ENCODE results near the gene SPATA24. TPM values are rescaled to one million over a fixed set of nuclear protein-coding genes. Genes with fewer than 3 reads are reported as not detected.

Gene SPATA24
- polyA plus RNA-seq, 2 of the 4 experiments (the other 2 are of a cell fraction) = 5.7 to 6.9 TPM

- TF ChIP-seq, protein P1, sequence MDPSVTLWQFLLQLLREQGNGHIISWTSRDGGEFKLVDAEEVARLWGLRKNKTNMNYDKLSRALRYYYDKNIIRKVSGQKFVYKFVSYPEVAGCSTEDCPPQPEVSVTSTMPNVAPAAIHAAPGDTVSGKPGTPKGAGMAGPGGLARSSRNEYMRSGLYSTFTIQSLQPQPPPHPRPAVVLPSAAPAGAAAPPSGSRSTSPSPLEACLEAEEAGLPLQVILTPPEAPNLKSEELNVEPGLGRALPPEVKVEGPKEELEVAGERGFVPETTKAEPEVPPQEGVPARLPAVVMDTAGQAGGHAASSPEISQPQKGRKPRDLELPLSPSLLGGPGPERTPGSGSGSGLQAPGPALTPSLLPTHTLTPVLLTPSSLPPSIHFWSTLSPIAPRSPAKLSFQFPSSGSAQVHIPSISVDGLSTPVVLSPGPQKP (IDR thresholded peaks at IDR 0.05; ENCODE audit: low read depth, low read length) = no peak
- TF ChIP-seq RNF2 (IDR thresholded peaks at IDR 0.05; ENCODE audit: borderline replicate concordance, low read depth) (no peak), FOXS1 (CRISPR knock-in tag; IDR thresholded peaks at IDR 0.05) (no peak)
- WGBS (ENCODE audit: missing lambda C conversion rate) = 82% methylated on average over 6 of the region's 6 CpGs
- H3K27ac ChIP-seq = no peak overlapping the region
- FAIRE-seq (no peak), DNase-seq (ENCODE audit: low read depth in 1 of 2, low spot score in 1 of 2) (no peak), ATAC-seq (no peak)
- no peaks in the 10 kb centered on the region for H3K9me3 ChIP-seq
- no peak overlapping the region for H3K4me2 ChIP-seq
- no peak overlapping the region for H3K4me3 ChIP-seq
- ChIA-PET CTCF (interaction anchor here (0.6 to 13.8 kb wide), 4 partner anchors 9 to 588 kb away, joined by 3 to 392 read pairs (median 4); no protein-coding TSS in a partner anchor), POLR2A (no interaction called here)
- no peaks in the 10 kb centered on the region for H3K4me1 ChIP-seq
Observed at GRCh38 chr5:139413963-139414362, 10.1 kb upstream of the SPATA24 start.

GRCh38 chr5:139413153-139413552, 9.3 kb upstream of the SPATA24 start:
- no peak for ATAC-seq
- ChIA-PET CTCF (interaction anchor here (4.9 to 13.8 kb wide), 2 partner anchors 8 to 104 kb away, joined by 57 to 392 read pairs; no protein-coding TSS in a partner anchor), POLR2A (no interaction called here)

DNA sequence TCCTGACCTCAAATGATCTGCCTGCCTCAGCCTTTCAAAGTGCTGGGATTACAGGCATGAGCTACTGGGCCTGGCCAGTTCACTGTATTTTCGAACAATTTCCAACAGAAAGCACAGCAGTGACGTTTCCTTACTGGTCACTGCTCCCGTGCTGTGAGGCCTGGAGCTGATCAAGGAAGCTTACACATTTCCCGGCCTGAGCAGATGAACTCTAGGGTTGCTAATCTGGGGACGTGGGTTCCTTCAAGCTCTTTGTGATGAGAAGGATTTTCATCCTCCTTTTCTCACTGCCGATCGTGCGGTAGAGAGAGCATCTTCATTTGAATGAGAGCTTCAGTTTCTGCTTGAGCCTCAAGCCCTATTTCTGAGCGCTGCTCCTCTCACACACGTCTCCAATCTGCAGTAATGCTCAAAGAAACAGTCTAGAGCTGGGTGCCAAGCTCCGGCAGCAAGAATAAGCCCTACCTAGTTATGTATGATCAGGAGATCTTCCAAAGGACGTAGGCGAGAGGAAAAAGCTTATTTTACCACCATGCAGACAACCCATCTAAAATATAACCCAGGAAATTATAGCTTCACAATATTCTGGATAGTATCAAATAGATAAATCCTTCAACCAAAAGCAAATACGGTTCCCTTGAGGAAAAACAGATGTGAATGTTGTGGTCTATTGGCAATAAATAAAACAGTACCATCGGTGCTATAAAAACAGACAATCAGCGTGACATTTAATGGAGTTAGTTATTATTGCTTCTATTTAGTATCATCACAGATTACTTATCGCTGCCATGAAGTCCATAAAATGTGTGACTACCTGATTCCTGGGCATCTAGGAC, 7.3 kb upstream of the SPATA24 start:
- no peak overlapping the region for H3K4me2 ChIP-seq
- FAIRE-seq (no peak), DNase-seq (ENCODE audit: low read depth in 1 of 2, low spot score in 1 of 2) (no peak), ATAC-seq (no peak)
- CTCF ChIA-PET = interaction anchor here (1.0 to 4.9 kb wide), 5 partner anchors 10 to 141 kb away, joined by 3 to 57 read pairs (median 3); partner anchors contain the start of gene DNAJC18
- no peak overlapping the region for H3K4me3 ChIP-seq
- no peak overlapping the region for H3K27ac ChIP-seq
- POLR2A ChIA-PET = interaction anchor here (1.5 kb wide), 1 partner anchor 150 kb away, joined by 3 read pairs; the partner anchor contains the start of gene UBE2D2
- 73% methylated on average over 17 of the region's 17 CpGs for WGBS (ENCODE audit: missing lambda C conversion rate)
- TF ChIP-seq ESRRA (IDR thresholded peaks at IDR 0.05; ENCODE audit: borderline replicate concordance, low read length) = no peak
- no peak for TF ChIP-seq POLR2A (IDR thresholded peaks at IDR 0.05; ENCODE audit: low read length)
- TF ChIP-seq CBX2 (IDR thresholded peaks at IDR 0.05; ENCODE audit: borderline replicate concordance, low read depth) = no peak
- no peak for TF ChIP-seq CEBPB (IDR thresholded peaks at IDR 0.05)
- no peak for TF ChIP-seq CBX8 (IDR thresholded peaks at IDR 0.05)
- no peak for TF ChIP-seq GATA3 (IDR thresholded peaks at IDR 0.05; ENCODE audit: borderline replicate concordance)
- TF ChIP-seq EHF (CRISPR knock-in tag; IDR thresholded peaks at IDR 0.05) = no peak
- no peak for TF ChIP-seq FOSB (CRISPR knock-in tag; IDR thresholded peaks at IDR 0.05)
- no peak for TF ChIP-seq KDM1A (IDR thresholded peaks at IDR 0.05; ENCODE audit: low read depth)
- no peak for TF ChIP-seq MAX (IDR thresholded peaks at IDR 0.05)
- no peak for TF ChIP-seq JUNB (IDR thresholded peaks at IDR 0.05)
- no peak for TF ChIP-seq HEYL (CRISPR knock-in tag; IDR thresholded peaks at IDR 0.05)
- TF ChIP-seq, protein P1 (IDR thresholded peaks at IDR 0.05; ENCODE audit: low read depth, low read length) = no peak
- no peak for TF ChIP-seq TP53 (CRISPR knock-in tag; IDR thresholded peaks at IDR 0.05)
- TF ChIP-seq ZSCAN20 (CRISPR knock-in tag; IDR thresholded peaks at IDR 0.05) = no peak
- TF ChIP-seq MAFK (IDR thresholded peaks at IDR 0.05; ENCODE audit: partially characterized antibody) = no peak
- H3K4me1 ChIP-seq = no peaks in the 10 kb centered on the region
- no peaks in the 10 kb centered on the region for H3K9me3 ChIP-seq

More at GRCh38 chr5:139413153-139413552, 9.3 kb upstream of the SPATA24 start:
- H3K27ac ChIP-seq = no peak overlapping the region
- no peak overlapping the region for H3K4me3 ChIP-seq
- H3K4me1 ChIP-seq = no peaks in the 10 kb centered on the region
- DNase-seq (ENCODE audit: low read depth in 1 of 2, low spot score in 1 of 2) (no peak), FAIRE-seq (no peak)
- TF ChIP-seq FOSB (CRISPR knock-in tag; IDR thresholded peaks at IDR 0.05) = no peak
- TF ChIP-seq CHD4 (IDR thresholded peaks at IDR 0.05; ENCODE audit: borderline replicate concordance) = no peak
- no peak for TF ChIP-seq SREBF2 (IDR thresholded peaks at IDR 0.05)
- no peak for TF ChIP-seq ZNF302 (CRISPR knock-in tag; IDR thresholded peaks at IDR 0.05)
- no peak for TF ChIP-seq HOXB5 (CRISPR knock-in tag; IDR thresholded peaks at IDR 0.05)
- no peak for TF ChIP-seq NFE2L2 (conservative IDR thresholded peaks at IDR 0.05; ENCODE audit: low read length)
- TF ChIP-seq HOXB13 (CRISPR knock-in tag; IDR thresholded peaks at IDR 0.05; ENCODE audit: low read depth) = no peak
- no peaks in the 10 kb centered on the region for H3K9me3 ChIP-seq
- WGBS (ENCODE audit: missing lambda C conversion rate) = 82% methylated on average over 6 of the region's 6 CpGs
- H3K4me2 ChIP-seq = no peak overlapping the region
